Left lobe of liver (tissue), 2 donors: Measurements from ENCODE around the gene CD70. TPM values are rescaled to one million over a fixed set of nuclear protein-coding genes. Genes with fewer than 3 reads are reported as not detected.
"Not testable (repeated sequence)": the region's sequence is repeated elsewhere in the genome, so short reads cannot be mapped to it uniquely, and the experiment has no call there.

Experiments used
- ATAC-seq: fragments of 200-7000 bp; cut with Tn5 transposase; one replicate; pipeline ENCODE4 v1.9.1; 2020; ENCODE audit warnings: mild to moderate bottlenecking, moderate library complexity
- DNase-seq: peaks from one replicate; pipeline ENCODE4 v3.0.0-alpha.2; 2020; ENCODE audit warnings: low spot score
- total RNA-seq: library from RNA; stranded (reverse); gene quantifications from one replicate; pipeline ENCODE4 v1.2.1, GENCODE V29; 2021
- donor health status: DM: no; HTN: no; CAD: no; lungs with moderate emphysema.
- donor health status: DM: no; HTN: yes; CAD: no.

The CD70 gene, protein sequence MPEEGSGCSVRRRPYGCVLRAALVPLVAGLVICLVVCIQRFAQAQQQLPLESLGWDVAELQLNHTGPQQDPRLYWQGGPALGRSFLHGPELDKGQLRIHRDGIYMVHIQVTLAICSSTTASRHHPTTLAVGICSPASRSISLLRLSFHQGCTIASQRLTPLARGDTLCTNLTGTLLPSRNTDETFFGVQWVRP
- total RNA-seq, result 0.25 TPM

DNA sequence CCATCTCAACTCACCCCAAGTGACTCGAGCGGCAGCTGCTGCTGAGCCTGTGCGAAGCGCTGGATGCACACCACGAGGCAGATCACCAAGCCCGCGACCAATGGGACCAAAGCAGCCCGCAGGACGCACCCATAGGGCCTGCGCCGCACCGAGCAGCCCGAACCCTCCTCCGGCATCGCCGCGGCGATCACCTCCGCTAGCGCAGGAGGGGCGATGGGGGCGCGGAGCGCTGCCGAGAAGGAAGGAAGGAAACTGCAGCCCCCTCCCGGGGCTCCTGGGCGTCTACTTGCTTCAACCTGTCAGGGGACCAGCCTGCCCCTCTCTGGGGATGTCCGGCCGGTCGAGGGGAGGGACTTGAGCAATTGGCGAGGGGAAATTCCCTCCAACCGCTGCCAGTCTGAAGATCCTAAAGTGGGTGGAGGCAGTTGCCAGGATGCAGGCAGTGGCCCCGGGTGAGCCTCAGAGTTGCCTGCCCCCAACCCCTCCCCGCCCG lies at the start of gene CD70:
Gene CD70 (minus strand): TSS at position 324 of the 493 bp plus-strand sequence. CDS start 148 bp downstream, at position 176.
- DNase-seq, result no peak
- peak; percentile 25 for ATAC-seq

DNA sequence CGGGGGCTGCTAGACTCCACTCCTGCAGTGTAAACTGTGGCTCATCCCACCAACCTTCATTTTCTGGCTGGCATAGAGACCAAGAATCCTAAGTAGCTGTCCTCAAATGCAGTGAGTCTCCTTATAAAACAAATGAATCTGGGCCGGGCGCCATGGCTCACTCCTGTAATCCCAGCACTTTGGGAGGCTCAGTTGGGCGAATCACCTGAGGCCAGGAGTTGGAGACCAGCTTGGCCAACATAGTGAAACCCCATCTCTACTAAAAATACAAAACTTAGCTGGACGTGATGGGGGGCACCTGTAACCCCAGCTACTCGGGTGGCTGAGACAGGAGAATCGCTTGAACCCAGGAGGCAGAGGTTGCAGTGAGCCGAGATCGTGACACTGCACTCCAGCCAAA lies 49.4 kb upstream of the CD70 start:
- not testable (repeated sequence) for ATAC-seq, DNase-seq

DNA sequence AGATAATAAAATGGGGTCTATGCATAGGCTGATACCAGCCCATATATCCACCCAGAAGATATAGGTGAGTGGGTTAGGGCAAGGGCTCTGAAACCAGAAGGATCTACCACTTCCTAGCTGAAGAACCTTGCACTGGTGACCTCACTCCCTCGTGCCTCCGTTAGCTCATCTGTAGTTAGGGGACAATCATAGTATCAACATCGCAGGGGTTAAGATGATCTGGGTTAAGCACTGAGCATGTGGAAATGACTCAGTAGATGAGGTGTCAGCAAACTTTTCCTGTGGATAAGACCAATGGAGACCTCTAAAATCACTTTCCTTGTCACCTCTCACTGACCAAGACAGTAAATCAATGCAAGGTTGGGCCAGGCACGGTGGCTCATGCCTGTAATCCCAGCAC lies 48.5 kb upstream of the CD70 start:
- ATAC-seq, result no peak
- DNase-seq, result no peak

DNA sequence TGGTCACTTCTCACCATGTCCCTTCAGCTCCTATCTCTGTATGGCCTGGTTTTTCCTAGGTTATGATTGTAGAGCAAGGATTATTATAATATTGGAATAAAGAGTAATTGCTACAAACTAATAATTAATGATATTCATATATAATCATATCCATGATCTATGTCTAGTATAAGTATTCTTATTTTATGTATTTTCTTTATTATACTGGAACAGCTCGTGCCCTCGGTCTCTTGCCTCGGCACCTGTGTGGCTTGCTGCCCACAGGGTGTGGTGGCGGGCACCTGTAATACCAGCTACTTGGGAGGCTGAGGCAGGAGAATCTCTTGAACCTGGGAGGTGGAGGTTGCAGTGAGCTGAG lies 42.5 kb upstream of the CD70 start:
- DNase-seq, ATAC-seq: not testable (repeated sequence)

DNA sequence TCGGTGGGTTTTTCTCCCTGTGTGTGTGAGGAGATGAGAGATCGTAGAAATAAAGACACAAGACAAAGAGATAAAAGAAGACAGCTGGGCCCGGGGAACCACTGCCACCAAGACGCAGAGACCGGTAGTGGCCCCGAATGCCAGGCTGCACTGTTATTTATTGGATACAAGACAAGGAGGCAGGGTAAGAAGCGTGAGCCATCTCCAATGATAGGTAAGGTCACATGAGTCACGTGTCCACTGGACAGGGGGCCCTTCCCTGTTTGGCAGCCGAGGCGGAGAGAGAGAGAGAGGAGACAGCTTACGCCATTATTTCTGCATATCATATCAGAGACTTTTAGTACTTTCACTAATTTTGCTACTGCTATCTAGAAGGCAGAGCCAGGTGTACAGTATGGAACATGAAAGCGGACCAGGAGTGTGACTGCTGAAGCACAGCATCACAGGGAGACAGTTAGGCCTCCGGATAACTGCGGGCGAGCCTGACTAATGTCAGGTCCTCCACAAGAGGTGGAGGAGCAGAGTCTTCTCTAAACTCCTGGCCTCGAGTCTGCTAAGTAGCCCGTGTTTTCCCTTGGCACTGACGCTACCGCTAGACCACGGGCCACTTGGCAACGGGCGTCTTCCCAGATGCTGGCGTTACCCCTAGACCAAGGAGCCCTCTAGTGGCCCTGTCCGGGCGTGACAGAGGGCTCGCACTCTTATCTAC lies 42.0 kb upstream of the CD70 start:
- DNase-seq, result peak; percentile 68
- peak; percentile 49 for ATAC-seq

DNA sequence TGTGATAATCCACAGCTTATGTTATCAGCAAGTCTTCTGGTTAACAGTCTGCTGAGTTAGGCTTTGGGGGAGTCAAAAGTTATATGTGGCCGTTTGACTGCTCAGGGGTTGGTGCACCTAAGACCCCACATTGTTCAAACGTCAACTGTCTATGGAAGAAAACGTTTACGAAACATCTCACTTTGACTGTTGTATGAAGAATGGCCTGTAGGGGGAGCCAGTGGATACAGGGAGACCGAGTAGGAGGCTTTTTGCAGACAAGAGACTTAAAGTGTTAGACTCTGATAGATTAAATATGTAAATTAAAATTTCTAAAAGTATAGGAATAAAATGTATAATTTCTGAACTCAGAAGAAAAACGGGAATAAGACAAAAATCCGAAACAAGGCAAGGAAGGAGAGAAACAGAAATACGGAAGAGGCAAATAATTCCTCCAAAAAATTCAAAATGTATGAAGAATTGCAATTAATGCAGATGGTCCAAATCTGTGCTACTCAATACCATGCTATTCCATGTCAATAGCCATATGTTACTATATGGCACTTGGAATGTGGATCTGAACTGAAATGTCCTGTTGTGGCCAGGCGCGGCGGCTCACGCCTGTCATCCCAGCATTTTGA lies 41.2 kb upstream of the CD70 start:
- ATAC-seq (peak; percentile 94), DNase-seq (peak; percentile 62)

DNA sequence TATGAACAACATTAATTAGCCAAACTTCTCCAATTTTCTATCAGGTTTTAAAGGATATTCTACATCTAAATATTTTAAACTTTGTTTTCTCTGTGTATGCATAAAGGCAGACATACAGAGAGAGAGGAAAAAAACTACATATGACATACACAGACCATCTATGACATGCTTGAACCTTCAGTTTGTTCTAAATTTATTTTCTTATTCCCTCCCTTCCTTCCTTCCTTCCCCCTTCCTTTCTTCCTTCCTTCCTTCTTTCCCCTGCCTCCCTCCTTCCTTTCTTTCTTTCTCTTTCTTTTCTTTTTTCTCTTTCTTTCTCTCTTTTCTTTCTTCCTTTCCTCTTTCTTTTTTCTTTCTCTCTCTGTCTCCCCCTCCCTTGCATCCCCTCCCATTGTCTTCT lies 35.8 kb upstream of the CD70 start:
- no peak for DNase-seq
- ATAC-seq, result no peak

DNA sequence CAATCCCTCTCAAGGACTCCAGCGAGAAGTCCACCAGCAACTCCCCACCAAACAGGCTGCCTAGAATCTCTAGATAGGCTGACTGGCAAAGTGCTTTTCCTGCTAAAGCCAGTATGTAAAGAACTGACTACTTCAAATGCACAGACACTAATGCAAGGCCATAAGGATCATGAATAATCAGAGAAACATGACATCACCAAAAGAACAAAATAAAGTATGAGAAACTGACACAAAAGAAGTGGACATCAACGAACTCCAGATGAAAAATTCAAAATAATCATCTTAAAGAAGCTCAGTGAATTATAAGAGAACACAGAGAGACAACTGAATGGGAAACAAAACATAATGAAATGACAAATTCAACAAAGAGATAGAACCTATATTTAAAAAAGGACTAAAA lies 26.4 kb upstream of the CD70 start:
- ATAC-seq (no peak), DNase-seq (no peak)

DNA sequence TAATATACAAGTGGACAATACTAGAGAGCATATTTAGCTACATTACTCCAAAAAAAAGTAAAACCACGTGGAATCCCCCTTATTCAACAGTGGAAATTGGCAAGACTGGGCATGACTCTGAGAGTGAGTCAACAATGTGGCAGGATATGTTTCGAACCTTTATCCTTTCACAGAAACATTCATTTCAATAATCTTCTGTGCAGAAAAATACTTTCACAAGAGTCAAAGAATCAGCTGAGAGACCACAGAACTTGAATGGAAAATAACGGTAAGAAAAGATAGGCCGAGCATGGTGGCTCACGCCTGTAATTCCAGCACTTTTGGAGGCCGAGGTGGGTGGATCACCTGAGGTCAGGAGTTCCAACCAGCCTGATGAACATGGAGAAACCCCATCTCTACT lies 25.1 kb upstream of the CD70 start:
- ATAC-seq (no peak), DNase-seq (no peak)

DNA sequence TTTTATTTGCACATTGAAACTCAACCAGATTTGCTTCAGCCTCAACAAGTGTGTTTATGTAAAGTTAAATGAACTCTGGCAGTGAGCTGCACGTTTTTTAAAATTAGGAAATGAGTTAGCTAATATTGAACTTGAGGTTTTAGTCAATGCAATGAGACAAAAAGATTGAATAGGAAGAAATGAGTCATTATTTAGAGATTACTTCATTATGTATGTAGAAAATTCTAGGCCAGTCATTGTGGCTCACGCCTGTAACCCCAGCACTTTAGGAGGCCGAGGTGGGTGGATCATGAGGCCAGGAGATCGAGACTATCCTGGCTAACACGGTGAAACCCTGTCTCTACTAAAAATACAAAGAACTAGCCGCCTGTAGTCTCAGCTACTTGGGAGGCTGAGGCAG lies 22.8 kb upstream of the CD70 start:
- DNase-seq (no peak), ATAC-seq (no peak)

DNA sequence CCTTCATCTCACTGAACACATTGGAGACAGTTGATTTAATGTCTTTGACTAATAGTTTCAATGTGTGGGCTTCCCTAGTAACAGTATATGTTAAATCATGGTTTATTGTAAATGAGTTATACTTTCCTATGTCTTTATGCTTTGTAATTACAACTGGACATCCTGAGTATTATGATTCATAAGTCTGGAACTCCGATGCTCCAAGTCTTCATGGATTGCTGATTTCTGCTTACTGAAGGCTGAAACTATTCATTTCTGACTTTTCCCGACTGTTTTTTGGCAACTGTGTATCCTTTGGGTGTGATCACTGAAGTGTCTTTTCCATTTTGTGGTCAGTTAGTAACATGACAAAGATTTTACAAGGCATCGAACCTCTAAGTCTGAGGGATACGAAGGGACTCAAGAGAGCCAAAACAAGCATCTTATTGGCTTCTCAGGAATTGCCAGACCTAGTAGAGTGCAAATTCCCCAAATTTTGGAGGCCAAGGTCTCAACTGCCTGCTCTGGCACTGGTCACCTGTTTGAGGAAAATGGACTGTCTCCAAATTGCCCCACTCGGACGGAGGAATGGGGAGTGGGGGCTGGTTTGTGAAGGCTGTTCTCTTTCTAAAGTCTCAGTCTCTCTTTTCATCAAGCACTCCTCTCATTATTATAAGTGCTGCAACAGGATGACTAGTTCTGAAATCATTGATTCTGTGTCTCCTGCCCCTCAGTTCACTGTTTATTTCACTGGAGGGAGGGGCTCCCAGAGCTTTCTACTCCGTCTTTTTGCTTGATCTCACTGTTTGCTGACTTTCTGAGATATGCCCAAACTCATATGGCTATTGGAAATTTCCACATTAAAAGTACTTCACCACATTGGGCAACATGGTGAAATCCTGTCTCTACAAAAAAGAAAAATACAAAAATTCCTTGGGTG lies 20.2 kb upstream of the CD70 start:
- no peak for ATAC-seq
- DNase-seq, result no peak

DNA sequence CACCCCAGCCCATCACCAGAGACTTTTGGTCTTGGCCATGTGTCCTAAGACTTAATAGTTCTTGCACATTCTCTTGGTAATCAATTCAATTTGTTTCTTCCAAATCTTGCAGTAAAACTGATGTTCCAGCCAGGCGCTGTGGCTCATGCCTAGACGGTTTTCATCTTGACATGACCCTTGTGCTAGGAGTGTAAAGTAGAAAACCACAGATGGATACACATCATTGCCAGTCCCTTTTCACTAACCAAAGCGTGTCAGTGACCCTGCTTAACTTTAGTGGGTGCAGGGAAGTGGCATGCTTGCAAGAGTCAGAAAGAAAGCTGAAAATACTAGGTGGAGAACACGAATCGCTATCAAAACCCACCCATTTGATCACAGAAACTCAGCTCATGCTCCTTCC lies 18.0 kb upstream of the CD70 start:
- no peak for ATAC-seq
- DNase-seq, result no peak

DNA sequence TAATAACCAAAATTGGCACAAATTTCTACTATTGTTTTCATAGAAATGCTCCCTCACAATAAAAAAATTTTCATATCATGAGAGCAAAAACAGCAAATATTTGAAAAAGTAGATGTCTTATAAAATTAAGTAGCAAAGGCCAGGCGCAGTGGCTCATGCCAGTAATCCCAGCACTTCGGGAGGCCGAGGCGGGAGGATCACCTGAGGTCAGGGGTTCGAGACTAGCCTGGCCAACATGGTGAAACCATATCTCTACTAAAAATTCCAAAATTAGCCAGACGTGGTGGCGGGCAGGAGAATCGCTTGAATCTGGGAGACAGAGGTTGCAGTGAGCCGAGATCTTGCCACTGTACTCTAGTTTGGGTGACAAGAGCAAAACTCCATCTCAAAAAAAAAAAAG lies 17.2 kb upstream of the CD70 start:
- not testable (repeated sequence) for DNase-seq

DNA sequence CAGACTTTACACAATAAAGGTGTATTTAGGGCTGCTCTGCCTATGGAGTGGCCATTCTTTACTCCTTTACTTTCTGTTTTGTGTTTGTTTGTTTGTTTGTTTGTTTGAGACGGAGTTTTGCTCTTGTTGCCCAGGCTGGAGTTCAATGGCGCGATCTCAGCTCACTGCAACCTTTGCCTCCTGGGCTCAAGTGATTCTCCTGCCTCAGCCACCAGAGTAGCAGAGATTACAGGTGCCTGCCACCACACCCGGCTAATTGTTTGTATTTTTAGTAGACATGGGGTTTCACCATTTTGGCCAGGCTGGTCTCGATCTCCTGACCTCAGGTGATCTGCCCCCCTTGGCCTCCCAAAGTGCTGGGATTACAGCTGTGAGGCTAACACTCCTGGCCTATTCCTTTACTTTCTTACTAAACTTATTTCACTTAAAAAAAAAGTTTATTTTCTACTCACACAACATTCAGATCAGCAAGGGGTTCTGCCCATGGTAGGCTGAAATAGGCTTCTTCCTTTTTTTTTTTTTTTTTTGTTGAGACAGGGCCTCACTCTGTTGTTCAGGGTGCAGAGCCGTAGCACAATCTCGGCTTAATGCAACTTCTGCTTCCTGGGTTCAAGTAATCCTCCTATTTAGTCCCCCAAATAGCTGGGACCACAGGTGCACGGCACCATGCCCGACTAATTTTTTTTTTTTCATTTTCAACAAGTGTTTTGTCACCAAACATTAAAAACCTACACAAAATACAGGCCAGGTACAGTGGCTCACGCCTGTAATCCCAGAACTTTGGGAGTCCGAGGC lies 15.5 kb upstream of the CD70 start:
- DNase-seq, ATAC-seq: not testable (repeated sequence)

More for the DNA sequence above, 17.2 kb upstream of the CD70 start:
- not testable (repeated sequence) for ATAC-seq

DNA sequence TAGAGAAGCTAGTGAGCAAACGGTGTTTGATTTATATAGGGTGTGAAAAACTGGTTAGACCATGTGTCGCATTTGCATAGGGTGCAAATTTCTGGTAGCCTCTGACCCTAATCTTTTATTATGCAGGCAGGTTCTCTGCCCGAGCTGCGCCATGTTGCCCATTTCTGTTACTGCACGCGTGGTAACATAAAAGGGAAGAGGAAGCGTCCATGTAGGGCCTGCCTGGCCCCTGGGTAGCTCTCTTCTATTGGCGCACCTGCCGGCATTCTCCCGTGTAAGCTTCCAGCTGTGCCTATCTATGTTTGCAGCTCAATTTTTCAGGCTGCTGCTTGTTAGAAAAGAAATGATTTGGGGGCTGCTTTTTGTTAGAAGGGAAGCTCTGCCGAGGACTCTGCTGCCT lies 14.0 kb upstream of the CD70 start:
- ATAC-seq (no peak), DNase-seq (no peak)

DNA sequence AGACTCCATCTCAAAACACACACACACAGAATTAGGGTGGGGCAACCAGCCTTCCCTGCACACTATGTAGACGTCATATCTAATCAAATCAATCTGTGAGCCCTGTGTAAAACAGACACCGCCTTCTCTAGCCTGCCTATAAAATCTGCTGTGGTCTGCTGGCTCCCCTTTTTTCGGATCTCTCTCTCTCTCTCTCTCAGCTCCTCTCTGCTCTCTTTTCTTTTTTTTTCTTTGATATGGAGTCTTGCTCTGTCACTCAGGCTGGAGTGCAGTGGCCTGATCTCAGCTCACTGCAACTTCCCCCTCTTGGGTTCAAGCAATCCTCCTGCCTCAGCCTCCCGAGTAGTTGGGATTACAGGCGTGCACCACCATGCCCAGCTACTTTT lies 11.8 kb upstream of the CD70 start:
- ATAC-seq (no peak), DNase-seq (no peak)

DNA sequence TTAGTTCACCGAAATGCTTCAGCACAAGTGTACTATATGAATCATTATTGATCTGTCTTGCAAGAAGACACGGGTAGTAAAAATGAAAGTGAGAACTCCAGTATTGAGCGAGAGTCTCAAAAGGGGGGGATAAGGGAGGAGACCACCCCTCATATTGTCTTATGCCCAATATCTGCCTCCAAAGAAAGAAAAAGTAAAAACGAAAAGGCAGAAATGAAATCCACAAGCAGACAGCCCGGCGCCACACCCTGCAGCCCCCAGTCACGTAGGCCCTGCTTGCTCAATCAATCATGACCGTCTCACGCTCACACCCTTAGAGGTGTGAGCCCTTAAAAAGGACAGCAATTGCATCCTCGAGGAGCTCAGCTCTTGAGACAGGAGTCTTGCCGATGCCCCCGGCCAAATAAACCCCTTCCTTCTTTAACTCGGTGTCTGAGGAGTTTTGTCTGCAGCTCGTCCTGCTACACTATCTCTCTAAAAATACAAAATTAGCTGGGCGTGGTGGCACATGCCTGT lies 10.6 kb upstream of the CD70 start:
- DNase-seq, ATAC-seq: not testable (repeated sequence)

DNA sequence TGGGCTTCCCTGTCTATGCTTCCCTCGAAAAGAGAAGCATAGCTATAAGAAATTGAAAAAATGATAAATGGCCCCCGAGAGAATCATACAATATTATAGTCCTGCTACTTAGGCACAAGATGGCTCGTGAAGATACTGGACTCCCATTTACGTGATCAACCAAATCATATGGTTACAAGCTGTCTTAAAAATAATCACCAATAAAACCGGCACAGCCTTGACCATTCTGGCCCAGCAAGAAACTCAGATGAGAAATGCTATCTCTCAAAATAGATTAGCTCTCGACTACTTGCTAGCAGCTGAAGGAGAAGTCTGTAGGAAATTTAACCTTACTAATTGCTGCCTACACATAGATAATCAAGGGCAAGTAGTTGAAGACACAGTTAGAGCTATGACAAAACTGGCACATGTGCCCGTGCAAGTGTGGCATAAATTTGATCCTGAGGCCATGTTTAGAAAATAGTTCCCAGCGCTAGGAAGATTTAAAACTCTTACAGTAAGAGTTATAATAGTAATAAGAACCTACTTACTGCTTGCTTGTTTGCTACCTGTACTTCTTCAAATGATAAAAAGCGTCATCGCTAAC lies 10.1 kb upstream of the CD70 start:
- not testable (repeated sequence) for DNase-seq, ATAC-seq

DNA sequence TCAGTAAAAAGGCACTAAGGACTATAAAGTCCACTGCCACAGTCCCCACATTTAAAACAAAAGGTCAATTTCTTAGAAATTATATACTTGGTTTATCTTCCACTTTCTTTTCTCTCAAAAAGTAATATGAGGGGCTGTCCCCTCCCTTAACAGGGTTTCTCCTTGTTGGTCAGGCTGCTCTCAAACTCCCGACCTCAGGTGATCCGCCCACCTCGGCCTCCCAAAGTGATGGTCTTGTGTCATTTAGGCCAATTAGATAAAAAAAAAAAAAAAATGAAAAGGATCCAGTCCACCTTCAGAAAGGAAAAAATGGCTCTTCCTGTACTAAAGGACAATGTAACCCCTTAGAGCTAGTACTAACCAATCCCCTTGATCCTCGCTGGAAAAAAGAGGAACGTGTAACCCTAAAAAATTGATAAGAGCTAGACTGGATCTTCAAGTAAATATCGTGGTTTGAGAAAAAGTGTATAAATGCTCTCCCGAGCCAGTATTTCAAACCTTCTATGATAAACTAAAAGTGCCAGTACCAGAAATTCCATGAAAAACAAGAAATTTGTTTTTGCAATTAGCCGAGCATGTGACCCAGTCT lies 9.0 kb upstream of the CD70 start:
- DNase-seq, result no peak
- ATAC-seq, result no peak
